Suprapubic skin (tissue), 4 donors: ENCODE data around the gene LARP7.

Source experiments
- EP300 ChIP-seq: sonication (generic); formaldehyde crosslinking; IDR thresholded peaks from one replicate; pipeline ENCODE4 v1.6.1; 2017; ENCODE audit warnings: antibody characterized with exemption
- POLR2AphosphoS5 ChIP-seq, 3 donors: sonication (generic); formaldehyde crosslinking; IDR thresholded peaks; one replicate each; pipeline ENCODE4 v1.6.1; 2017; ENCODE audit warnings: antibody characterized with exemption in 3 of 3
- TF ChIP-seq, protein P1 (sequence below), 2 donors: fragments of 200-600 bp in 1 of 2; fragments of 450-650 bp in 1 of 2; sonication (generic) in 1 of 2; IDR thresholded peaks; one replicate each; pipeline ENCODE4 v1.5.1; 2016 to 2019; ENCODE audit warnings: antibody characterized with exemption in 2 of 2, mild to moderate bottlenecking in 1 of 2, moderate library complexity in 1 of 2

DNA sequence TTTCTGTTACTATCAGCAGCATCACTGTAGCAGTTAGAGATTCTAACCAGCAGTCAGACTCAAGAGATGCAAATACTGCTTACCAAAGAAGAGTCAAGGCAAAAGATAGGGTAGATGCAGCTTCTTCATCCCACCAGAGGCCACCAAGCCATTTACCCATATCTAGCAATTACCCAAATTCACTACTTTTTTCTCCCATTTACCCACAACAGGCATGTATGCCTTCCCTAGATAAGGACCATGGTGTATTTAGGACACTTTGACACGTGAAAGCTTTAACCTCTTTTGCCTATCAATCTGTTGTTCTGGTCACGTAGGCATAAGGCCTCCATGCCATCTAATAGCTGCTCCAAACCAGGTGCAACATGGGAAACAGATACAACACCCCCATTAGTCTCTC lies 5.6 kb downstream of the LARP7 start:
- TF ChIP-seq, protein P1, sequence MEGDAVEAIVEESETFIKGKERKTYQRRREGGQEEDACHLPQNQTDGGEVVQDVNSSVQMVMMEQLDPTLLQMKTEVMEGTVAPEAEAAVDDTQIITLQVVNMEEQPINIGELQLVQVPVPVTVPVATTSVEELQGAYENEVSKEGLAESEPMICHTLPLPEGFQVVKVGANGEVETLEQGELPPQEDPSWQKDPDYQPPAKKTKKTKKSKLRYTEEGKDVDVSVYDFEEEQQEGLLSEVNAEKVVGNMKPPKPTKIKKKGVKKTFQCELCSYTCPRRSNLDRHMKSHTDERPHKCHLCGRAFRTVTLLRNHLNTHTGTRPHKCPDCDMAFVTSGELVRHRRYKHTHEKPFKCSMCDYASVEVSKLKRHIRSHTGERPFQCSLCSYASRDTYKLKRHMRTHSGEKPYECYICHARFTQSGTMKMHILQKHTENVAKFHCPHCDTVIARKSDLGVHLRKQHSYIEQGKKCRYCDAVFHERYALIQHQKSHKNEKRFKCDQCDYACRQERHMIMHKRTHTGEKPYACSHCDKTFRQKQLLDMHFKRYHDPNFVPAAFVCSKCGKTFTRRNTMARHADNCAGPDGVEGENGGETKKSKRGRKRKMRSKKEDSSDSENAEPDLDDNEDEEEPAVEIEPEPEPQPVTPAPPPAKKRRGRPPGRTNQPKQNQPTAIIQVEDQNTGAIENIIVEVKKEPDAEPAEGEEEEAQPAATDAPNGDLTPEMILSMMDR (IDR thresholded peaks at IDR 0.05), result no peak
- TF ChIP-seq POLR2AphosphoS5 (IDR thresholded peaks at IDR 0.05) (no peak), EP300 (no peak)
